GM18499 (cell line): ENCODE measurements around the gene KCNG2.

ENCODE experiments used
- ATAC-seq: cut with Tn5 transposase; IDR thresholded peaks from one replicate; pipeline ENCODE4 v1.9.1; 2021; ENCODE audit warnings: moderate number of reproducible peaks; ENCODE audit not compliant: insufficient read depth, unreplicated experiment

Gene KCNG2

DNA sequence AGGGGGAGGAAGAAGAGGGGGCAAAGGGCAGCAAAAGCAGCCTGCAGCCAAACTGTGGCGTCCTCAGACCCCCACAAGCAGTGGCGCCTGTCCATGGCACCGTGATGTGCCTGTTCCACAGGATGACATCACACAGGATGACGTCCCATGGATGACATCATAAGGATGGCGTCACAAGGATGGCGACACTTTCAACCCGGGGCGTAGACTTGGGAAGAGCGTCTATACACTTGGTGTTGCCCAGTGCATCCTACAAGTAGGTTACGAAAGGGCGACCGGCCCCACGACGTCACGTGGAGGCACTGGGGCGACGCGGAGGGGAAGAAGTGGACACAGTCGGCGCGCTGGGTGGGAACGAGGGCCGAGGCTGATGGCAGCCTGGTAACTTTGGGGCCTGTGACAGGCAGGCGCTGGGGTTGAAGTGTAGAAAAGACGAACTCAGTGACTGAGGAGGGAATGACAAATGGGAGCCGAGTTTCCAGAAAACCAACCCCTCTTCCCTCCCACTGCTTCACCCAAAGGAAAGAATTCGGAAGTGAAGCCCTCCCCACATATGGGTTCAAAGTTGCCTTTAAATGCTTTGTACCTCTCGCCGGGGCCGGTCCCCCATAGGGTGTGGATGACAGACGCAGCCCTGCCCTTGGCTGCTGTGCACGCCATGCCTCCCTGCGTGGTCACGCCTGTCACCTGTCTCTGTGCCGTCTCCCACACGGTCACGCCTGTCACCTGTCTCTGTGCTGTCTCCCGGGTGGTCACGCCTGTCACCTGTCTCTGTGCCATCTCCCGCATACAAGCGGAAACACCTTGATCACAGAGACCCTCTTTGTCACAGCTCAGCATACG lies 13.4 kb upstream of the KCNG2 start:
- no peak for ATAC-seq

- ATAC-seq, result no peak
These were observed 12.6 kb upstream of the KCNG2 start for GRCh38 chr18:79784965-79785770.

GRCh38 chr18:79785831-79786230 lies 11.9 kb upstream of the KCNG2 start:
- ATAC-seq, result no peak

DNA sequence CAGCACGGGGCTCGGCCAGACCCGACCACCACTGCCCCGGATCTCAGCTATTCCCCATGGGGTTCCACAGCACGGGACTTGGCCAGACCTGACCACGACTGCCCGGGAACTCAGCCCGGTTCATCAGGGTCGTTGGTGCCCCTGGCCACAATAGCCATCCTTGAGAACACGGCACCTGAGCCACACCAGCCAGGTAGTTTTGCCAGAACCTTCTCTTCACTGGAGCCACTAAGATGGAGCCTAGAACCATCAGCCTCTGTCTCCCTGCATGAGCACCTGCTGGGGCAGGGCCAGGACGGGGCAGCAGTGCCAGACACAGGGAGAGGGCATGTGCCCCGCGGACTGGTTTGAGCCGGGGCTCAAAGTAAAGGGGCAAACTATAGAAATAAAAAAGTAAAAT lies 11.4 kb upstream of the KCNG2 start:
- no peak for ATAC-seq

DNA sequence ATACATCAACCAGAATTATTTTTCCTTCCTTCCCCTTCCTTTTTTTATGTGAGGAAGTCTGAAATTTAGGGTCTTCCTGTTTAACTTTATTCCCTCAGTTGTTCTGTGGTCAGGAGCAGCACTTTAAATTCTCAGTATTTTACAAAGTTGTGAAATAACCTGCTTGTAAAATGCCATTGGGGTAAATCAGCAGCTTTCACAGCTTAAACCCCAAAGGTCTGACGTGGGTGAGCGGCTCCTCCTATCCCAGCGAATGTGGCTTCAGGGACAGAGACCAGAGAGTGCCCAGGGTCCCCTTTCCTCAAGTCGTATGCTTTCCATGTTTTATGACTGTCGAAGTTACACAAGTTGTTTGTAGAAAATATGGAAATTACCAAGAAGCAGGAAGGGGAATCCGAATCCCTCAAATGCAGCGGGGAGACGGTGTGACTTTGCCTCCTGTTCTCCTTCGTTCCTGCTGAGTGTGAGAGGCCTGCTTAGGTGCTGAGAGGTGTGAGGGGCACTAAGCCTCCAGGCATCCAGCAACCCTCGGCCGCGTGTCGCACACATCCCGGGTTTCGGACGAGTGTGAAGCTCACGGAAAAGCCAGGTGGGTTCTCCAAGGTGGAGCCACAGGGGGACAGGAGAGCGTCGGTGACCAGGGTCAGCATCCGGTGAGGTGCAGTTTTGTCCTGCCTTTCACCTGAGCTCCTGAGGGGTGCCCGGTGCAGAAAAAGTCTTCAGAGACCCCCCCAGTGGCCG lies 10.8 kb upstream of the KCNG2 start:
- no peak for ATAC-seq

DNA sequence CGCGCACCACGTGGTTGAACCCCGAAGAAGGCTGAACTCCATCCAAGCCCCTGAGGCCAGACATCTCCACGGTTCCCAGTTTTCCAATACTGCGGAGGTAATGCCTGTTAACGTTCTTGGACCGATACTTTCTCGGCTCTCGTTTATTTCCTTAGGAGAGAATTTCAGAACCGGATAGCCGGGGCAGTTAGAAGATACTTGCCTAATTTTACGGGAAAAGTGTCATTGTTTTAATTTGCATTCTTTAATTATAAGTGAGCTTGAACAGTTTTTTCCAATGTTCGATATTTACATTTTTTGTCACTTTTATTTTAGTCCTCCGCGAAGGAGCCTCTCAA lies 10.2 kb upstream of the KCNG2 start:
- no peak for ATAC-seq

DNA sequence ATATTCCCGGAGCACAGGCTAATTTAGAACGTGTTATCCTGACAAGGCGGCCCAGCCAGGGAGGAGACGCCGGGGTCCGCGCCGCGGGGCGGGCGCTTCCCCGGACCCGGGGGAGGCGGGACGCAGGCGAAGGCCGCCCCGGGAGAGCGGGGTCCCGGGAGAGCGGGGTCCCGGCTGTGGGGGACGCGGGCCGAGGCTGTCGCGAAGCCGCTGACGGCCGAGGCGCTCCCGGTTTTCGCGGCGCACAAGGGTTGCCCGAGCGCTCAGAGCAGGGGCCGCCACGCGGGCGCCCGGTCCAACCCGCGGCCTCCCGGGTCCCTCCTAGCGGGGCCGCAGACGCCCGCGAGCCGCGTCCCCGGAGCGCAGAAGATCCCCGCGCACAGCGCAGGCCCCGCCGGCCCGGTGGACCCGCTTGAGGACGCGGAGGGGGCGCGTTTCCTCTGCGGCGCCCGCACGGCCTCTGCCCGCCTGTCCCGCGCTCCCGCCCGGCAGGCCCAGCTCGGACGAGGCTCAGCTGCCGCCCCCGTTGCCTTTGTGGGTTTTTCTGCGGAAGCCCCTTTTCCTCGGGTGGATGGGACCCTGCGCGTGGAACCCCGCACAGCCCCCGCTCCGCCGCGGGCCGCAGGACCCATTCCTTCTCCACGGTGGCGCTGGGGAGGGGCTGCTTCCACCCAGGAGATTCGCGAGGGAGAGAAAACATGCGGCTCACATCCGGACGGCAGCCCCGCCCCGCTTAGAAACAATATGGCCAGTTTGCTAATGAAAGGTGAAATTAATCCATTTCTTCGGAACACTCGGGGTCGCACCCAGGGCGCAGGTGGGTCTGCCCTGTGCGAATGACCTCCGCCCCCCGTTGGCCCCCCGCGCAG lies 9.6 kb upstream of the KCNG2 start:
- no peak for ATAC-seq

GRCh38 chr18:79788734-79789085 lies 9.0 kb upstream of the KCNG2 start:
- no peak for ATAC-seq

DNA sequence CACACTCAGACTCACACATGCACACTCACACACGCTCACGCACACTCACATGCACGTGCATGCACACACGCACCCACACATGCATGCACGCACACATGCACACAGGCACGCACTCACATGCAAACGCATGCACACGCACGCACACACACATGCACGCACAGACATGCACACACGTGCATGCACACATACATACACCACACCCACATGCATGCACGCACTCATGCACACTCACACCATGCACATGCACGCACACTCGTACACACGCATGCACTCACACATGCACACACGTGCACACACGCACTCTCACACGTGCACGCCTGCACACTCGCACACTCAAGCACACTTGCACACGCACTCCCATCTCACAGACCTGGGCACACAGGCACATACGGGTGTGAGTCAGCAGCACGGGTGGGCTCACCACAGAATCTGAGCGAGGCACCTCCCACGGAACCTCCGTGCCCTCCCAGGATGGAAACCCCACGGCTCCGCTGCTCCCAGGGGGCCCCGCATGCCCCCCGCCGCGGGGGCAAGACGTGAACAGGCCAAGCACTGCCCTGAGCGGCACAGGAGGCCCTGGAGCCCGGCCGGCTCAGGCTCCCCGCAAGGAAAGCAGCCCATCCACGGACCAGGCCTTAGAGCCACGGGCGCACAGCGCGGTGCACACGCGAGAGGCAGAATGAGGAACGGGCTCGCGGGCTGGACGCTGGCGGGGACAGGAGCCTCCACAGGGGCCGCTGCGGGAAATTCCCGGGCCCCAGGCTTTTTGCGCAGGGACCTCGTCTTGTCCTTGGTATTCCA lies 8.4 kb upstream of the KCNG2 start:
- no peak for ATAC-seq

GRCh38 chr18:79789901-79790890 lies 7.5 kb upstream of the KCNG2 start:
- no peak for ATAC-seq

GRCh38 chr18:79790996-79791972 lies 6.5 kb upstream of the KCNG2 start:
- no peak for ATAC-seq

DNA sequence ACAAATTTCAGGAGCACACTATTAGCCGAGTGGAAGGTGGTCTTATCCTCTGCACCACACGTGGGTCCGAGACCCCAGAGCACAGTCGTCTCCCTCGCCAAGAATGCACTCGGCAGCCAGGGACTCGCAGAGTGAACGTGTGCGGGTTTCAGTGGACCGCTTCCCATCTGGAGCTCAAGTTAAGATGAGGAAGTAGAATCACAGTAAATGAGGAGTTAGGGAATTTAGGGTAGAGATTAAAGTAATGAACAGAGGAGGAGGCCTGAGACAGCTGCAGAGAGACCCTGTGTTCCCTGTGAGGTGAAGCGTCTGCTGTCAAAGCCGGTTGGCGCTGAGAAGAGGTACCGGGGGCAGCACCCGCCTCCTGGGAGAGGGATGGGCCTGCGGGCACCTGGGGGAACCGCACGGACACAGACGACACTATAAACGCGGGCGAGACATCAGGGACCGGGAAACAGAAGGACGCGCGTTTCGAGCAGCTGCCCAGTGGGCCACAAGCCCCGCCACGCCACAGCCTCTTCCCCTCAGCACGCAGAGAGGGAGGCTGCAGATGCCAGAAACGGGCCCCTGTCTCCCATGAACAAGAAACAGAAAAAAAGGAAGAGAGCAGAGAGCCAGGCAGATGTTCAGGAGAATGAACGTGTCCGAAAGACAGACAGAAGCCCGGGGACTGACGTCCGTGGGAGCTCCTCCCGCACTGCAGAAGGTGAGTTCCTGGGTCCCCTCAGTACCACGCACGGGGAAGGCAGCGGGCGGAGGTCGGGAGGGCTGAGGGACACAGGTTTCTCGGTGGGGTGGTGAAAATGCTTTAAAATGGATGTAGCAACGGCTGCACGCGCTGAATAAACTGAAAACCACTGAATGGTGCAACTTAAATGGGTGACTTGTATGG lies 5.4 kb upstream of the KCNG2 start:
- ATAC-seq, result no peak

- ATAC-seq, result no peak
These were observed 4.8 kb upstream of the KCNG2 start for GRCh38 chr18:79792988-79793355.

- no peak for ATAC-seq
These were observed 2.9 kb upstream of the KCNG2 start for GRCh38 chr18:79794846-79795245.

GRCh38 chr18:79795446-79795845 lies 2.3 kb upstream of the KCNG2 start:
- no peak for ATAC-seq

DNA sequence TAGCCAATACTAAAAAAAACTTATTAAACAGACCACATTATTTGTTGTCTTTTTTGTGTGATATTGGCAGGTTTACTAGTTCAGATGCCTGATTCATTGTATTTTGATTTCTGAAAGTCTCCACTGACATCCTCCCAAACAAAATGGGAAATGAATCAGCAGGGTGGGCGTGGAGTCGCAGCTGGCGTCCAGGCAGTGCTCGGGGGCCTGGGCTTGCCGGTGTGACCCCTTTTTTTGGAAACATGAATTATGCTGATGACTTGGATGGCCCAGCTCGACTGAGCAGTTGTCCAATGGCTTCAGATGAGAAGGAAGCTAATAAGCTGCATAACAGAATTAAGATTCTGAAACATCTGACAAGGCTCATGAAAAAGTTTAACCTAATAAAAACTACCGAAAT lies 1.7 kb upstream of the KCNG2 start:
- ATAC-seq, result no peak
